MM.1S (cell line): ENCODE measurements around the gene SH3BGR.

Source experiments
- EZH2 ChIP-seq: fragments of 300-600 bp; sonication (generic); optimal IDR thresholded peaks from 2 replicates; pipeline ENCODE3; 2017; ENCODE audit warnings: low read depth, mild to moderate bottlenecking, antibody characterized with exemption, low read length, mixed read lengths
- EZH2phosphoT487 ChIP-seq: fragments of 300-600 bp; sonication (generic); IDR thresholded peaks from 2 replicates; pipeline ENCODE4 v1.6.1; 2018; ENCODE audit warnings: antibody characterized with exemption, low read length
- TF ChIP-seq, protein P1 (sequence below): fragments of 300-600 bp; sonication (generic); IDR thresholded peaks from 2 replicates; pipeline ENCODE4 v1.5.1; 2016; ENCODE audit warnings: antibody characterized with exemption, low read length, mixed read lengths

DNA sequence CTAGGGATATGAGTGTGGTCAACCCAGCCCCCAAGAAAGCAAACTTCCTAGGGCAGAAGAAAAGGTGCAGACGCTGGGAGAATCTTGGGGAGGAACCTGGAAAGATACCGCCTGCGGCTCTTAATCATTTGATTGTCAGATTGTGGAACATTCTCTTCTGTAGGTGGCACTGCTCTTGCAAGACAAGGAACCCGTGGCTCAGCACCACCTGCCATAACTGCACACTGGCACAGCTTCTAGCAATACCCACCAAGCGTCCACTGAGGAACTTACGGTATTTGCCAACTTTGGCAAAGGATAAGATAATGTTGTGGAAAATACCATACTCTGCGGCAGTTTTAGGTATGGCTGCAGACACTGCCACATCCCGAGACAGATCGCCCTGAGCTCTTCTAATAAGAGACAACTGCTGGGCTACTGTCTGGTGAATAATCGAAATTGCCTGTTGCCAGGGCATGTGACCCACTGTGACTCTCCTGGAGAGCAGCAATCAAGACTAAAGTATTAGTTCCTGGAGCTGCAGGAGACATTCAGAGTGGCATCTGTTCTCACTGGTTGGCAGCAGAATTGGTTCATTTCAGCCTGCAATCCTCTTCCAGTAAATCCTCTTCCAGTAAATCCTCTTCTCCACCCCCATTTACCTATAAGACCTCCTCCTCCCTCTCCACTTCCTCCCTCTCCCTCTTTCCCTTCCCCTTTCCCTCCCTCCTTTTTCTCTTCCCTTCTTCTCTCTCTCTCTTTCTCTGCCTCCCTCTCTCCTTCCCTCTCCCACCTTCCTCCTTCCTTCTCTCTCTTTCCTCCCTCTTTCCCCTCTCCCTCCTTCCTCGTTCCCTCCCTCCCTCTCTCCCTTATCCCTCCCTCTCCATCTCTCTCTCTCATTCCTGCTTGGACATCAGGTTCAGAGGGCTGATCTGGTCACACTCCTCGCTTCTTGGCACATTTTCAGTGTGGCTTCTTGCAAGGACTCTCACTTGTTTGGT is 111.3 kb downstream of the SH3BGR start:
- TF ChIP-seq EZH2, result no peak
- TF ChIP-seq, protein P1, sequence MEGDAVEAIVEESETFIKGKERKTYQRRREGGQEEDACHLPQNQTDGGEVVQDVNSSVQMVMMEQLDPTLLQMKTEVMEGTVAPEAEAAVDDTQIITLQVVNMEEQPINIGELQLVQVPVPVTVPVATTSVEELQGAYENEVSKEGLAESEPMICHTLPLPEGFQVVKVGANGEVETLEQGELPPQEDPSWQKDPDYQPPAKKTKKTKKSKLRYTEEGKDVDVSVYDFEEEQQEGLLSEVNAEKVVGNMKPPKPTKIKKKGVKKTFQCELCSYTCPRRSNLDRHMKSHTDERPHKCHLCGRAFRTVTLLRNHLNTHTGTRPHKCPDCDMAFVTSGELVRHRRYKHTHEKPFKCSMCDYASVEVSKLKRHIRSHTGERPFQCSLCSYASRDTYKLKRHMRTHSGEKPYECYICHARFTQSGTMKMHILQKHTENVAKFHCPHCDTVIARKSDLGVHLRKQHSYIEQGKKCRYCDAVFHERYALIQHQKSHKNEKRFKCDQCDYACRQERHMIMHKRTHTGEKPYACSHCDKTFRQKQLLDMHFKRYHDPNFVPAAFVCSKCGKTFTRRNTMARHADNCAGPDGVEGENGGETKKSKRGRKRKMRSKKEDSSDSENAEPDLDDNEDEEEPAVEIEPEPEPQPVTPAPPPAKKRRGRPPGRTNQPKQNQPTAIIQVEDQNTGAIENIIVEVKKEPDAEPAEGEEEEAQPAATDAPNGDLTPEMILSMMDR, result no peak
- TF ChIP-seq EZH2phosphoT487, result no peak
